Activated T-cell treated with anti-CD3 and anti-CD28 coated beads for 4 hours (primary cell): ENCODE measurements around the gene TMEM140.
"Not testable (repeated sequence)": the region's sequence is repeated elsewhere in the genome, so short reads cannot be mapped to it uniquely, and the experiment has no call there.

Source experiments
- DNase-seq: peaks from one replicate; pipeline ENCODE4 v3.0.0-alpha.2; 2020

The TMEM140 gene

DNA sequence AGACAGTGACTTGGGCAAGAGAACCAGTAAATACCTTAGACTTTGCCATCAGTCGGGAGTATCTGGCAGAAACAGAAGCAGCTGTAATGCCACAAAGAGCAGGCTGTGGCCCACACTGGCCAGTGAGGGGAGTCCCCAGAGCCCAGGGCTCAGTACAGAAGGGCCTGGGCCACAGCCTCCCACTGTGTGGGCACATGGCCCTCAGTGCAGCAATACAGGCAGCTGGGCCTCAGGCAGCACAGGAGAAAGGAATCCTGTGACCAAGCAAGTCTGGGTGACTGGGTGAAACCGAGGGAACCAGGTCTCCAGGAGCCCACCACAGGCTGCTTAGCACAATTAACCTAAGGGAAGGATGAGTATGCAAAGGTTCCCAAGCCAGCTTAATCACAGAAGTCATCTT lies 49.5 kb downstream of the TMEM140 start:
- no peak for DNase-seq

DNA sequence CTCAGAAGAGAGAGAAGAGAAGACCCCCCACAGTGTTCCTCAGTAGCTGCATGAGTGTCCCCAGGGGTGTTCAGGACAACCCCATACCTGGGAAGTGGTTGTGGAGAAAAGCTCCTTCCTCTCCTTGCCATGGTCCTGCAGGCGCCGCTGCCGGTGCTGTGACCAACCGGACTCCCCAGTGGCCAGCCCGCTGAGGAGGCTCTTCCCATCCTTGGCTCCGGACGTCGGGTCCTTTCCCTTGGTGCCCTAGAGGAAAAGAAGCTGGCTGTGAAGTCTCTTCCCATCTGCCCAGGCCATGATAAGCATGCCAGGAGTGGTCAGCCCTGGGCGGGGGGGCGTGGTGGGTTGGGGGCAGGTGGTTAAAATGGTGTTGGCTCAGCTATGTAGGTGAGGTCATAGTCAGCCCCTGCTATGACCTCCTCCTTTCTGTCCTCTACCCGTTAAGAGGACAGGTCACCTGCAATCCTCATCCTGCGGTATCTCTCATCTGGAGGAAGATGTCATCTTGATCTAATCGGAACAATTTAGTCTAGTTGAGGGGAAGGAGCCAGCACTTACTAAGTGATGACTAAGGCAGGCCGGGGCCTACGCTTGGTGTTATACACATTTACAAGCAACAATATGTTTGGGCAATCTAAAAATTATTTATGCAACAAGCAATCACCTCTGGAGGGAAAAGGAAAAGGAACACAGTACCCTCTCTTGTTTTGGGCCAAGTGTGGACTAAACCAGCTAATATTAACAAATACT lies 50.2 kb downstream of the TMEM140 start:
- DNase-seq: no peak

DNA sequence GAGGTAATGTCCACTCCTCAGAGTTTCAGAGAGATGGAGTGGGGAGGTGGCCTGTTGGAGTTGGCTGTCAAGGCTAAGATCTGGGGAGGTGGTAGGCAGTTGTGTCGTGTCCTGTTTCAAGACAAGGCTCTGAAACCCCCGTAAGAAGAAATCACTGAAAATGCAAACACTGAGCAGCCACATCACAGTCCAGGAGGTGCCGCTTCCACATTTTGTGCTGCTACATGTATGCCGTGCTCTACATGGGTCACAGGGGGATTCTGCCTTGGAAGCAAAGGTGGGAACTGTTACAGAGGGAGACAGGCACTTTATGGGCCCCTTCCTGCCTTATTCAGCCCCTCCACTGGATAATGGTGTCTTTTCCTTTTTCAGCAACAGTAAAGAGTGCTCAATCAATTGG lies 51.6 kb downstream of the TMEM140 start:
- DNase-seq: no peak

DNA sequence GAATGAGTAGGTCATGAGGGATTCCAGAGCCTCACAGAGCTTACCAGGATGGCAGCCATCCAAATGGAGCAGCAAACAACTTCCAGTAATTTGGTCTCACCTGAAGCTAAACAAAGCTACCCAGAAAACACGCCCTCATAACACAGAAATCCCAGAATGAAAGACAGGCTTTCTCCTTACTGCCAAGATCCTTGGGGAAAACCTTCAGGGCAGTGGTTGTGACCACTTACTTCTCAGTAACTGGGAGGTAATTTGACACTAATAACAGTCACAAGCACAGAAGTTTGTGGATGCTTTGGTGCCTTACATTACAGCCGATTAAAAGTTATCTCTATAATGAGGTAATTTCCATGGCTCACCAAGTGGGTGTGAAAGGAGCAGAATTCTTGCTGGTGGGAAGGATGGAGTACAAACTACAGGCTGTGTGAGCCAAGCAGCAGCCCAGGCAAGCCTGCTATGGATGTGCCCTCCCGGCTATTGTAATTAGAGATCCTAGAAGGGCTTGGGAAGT lies 53.0 kb downstream of the TMEM140 start:
- no peak for DNase-seq

DNA sequence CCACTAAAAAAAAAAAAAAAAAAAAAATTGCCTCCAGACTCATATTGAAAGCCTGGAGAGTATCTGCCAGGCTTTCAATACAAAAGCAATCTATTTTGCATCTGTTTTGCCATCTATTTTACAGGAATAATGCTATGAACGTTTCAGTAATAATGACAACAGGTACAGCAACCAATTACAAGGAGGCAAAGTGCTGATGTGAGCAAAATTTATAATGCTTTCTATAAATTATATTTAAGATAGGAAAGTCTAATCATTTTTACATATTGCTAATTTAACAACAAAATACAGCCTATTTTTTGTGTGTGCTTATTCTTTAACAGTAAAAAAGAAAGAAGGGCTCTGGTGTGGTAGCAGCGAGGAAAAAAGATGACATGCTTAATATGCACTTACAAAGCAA lies 53.5 kb downstream of the TMEM140 start:
- DNase-seq: no peak

- no peak for DNase-seq
These were observed 56.5 kb downstream of the TMEM140 start for GRCh38 chr7:135204341-135204749.

DNA sequence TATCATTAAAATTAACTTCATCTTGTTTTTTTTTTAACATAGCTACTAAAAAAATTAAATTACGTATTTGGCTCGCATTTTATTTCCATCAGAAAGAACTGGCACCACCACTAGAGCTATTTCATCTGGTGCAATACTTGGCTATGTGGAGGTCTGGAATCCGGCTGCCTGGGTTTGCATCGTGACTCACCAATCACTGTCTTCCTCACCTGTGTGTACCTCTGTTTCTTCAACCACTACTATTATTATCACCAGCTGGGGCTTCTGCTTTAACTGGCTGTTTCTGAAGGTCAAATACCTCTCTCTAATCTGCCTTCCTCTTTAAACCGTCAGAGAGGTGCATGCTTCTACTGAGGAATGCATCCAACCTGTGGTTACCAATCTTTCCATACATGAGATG lies 57.0 kb downstream of the TMEM140 start:
- DNase-seq: no peak

DNA sequence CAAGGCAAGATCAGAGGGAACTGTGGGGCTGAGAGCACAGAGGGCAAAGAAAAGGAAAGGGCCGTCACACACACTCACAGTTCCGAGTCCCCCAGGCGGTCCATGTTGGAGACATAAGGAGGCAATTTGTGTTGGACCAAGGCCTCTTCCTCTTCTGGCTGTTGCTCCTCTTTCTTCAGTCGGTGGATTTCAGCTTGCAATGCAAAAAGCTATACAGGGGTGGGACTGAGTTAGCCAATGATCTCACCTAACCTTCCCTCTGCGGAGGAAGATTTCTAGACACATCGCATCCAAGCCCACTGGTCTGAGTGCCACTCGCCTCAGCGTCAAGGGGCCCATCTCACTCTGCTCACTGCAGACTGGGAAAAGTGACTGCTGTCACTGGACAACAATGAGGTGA lies 58.0 kb downstream of the TMEM140 start:
- DNase-seq: no peak

- DNase-seq: no peak
These were observed 59.1 kb downstream of the TMEM140 start for GRCh38 chr7:135206941-135207391.

DNA sequence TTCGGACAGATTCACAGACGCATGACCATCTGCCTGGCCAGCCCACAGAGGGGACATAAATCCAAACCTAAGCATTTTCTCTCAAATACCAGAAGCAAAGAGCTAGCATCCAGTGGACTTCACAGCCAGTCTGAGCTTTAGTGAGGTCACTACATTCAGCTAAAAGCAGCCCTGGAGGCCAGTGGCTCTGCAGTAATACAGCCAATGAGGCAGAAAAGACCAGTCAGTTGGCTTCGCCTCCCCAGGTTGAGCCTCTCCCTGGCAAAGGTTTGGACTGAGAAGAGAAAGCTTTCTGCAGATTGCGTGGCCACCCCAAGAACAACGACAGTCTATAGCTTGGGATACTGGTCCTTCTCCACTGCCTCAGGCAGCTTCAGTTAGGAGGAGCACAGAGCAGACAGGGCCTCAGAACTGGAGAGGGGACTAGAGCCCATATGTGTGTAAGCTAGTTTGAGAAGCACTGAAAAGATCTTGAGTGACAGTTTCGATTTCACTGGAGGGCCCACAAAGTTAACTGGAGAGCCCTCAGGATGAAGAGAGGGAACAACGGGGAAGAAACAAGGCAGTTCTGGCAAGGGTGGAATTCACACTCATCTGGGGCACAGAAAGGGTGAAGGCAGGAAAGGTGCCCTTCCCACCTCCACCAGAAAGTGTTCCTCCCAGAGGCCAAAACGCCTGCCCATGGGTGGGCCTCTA lies 59.7 kb downstream of the TMEM140 start:
- DNase-seq: no peak

GRCh38 chr7:135208102-135208793 lies 60.4 kb downstream of the TMEM140 start:
- no peak for DNase-seq

- no peak for DNase-seq
These were observed 61.5 kb downstream of the TMEM140 start for GRCh38 chr7:135209225-135209834.

GRCh38 chr7:135210888-135211178 lies 63.0 kb downstream of the TMEM140 start:
- peak; percentile 10 for DNase-seq

GRCh38 chr7:135211179-135211945 lies 63.5 kb downstream of the TMEM140 start, which contains the start of gene WDR91:
TSS of gene WDR91 (minus strand) at chr7:135211526. CDS start at chr7:135211502, 24 bp downstream.
- peak; percentile 96 for DNase-seq

DNA sequence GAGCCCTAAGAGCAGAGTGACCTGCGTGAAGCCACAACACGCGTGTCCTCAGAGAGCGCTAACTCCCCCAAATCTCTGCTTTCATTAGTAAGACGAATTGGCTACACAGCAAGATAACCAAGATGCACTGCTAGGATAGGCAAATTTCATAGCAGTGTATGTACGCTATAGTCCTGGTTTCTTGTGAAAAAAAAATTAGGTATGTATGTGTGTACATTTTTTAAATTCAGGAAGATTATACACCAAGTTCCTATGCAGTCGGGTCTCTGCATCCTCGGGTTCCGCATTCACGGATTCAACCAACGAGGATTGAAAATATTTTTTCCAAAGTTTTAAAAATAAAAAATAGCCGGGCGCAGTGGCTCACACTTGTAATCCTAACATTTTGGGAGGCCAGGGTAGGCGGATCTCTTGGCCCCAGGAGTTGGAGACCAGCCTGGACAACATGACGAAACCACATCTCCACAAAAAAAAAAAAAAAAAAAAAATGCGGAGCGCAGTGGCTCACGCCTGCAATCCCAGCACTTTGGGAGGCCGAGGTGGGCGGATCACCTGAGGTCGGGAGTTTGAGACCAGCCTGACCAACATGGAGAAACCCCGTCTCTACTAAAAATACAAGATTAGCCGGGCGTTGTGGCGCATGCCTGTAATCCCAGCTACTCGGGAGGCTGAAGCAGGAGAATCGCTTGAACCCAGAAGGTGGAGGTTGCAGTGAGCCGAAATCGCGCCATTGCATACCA lies 64.2 kb downstream of the TMEM140 start:
- DNase-seq: not testable (repeated sequence)

- no peak for DNase-seq
These were observed 66.0 kb downstream of the TMEM140 start for GRCh38 chr7:135213831-135214230.

- no peak for DNase-seq
These were observed 67.3 kb downstream of the TMEM140 start for GRCh38 chr7:135215180-135215579.

DNA sequence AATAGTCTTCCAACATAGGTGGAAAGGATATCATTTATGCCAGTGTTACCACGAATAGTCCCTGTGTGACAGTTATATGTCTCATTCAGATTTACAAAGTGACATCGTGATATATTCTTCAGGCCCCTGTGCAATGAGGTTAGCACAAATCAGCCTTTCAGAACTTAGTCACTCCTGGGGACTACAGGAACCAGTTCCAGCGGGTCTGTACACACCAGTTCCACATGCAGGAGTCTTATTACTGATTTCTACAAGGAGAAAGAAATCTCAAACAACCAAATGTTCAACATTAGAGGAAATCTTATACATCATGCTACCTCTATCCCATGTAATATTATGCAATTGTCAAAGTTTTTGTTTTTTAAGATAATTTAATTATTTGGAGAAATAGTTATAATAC lies 67.8 kb downstream of the TMEM140 start:
- no peak for DNase-seq
